GM21390 (cell line): ENCODE measurements around the gene PRDM16.

ENCODE experiments used
- ATAC-seq: cut with Tn5 transposase; IDR thresholded peaks from one replicate; pipeline ENCODE4 v1.9.1; 2021; ENCODE audit not compliant: unreplicated experiment

PRDM16 gene

GRCh38 chr1:3221112-3222041 lies 152.4 kb downstream of the PRDM16 start:
- ATAC-seq: no peak

- no peak for ATAC-seq
Observed at GRCh38 chr1:3222042-3222692, 153.2 kb downstream of the PRDM16 start.

GRCh38 chr1:3225661-3226060 lies 156.7 kb downstream of the PRDM16 start:
- no peak for ATAC-seq

- no peak for ATAC-seq
Observed at GRCh38 chr1:3226191-3226590, 157.2 kb downstream of the PRDM16 start.

- ATAC-seq: no peak
Observed at GRCh38 chr1:3226701-3227350, 157.8 kb downstream of the PRDM16 start.

GRCh38 chr1:3227351-3227704 lies 158.3 kb downstream of the PRDM16 start:
- ATAC-seq: no peak

GRCh38 chr1:3227893-3228292 lies 158.9 kb downstream of the PRDM16 start:
- ATAC-seq: no peak

GRCh38 chr1:3229081-3229725 lies 160.2 kb downstream of the PRDM16 start:
- no peak for ATAC-seq

GRCh38 chr1:3230553-3230952 lies 161.6 kb downstream of the PRDM16 start:
- no peak for ATAC-seq

- no peak for ATAC-seq
Observed at GRCh38 chr1:3231245-3231644, 162.2 kb downstream of the PRDM16 start.

- ATAC-seq: no peak
Observed at GRCh38 chr1:3231826-3232225, 162.8 kb downstream of the PRDM16 start.

GRCh38 chr1:3233031-3233430 lies 164.0 kb downstream of the PRDM16 start:
- ATAC-seq: no peak

GRCh38 chr1:3233551-3233950 lies 164.5 kb downstream of the PRDM16 start:
- no peak for ATAC-seq

GRCh38 chr1:3234281-3234680 lies 165.3 kb downstream of the PRDM16 start:
- no peak for ATAC-seq

- no peak for ATAC-seq
Observed at GRCh38 chr1:3234956-3235355, 166.0 kb downstream of the PRDM16 start.

- ATAC-seq: no peak
Observed at GRCh38 chr1:3235496-3235895, 166.5 kb downstream of the PRDM16 start.

- ATAC-seq: no peak
Observed at GRCh38 chr1:3236361-3236760, 167.4 kb downstream of the PRDM16 start.

GRCh38 chr1:3236955-3237354 lies 168.0 kb downstream of the PRDM16 start:
- no peak for ATAC-seq

GRCh38 chr1:3237570-3237969 lies 168.6 kb downstream of the PRDM16 start:
- ATAC-seq: no peak

GRCh38 chr1:3237994-3238702 lies 169.1 kb downstream of the PRDM16 start:
- no peak for ATAC-seq
